ENCODE results near the gene GRM8.

DNA sequence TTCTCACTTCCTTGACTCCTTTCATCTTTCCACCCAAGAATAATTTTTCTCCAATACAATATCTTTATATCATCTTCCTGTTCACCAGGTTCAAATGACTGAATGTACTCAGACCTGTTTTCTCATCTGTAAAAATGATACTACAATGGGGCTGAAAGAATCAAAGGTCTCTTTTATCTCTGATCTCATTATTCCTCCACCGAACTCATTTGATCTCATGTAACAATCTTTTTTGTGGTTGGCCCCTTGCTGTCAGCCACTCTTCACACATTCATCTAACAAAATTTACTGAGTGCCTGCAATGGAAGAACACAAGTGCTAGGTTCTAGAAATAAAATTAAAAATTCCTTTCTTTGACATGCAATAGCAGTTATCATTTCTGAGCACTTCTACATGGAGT lies 65.0 kb downstream of the GRM8 start:
- TF ChIP-seq CTCF (optimal IDR thresholded peaks at IDR 0.05 in 1 of 3, IDR thresholded peaks at IDR 0.05 in 1 of 3, conservative IDR thresholded peaks at IDR 0.05 in 1 of 3; ENCODE audit: extremely low read depth in 1 of 3, insufficient read depth in 2 of 3, low read length in 3 of 3) (no peak), EZH2 (IDR thresholded peaks at IDR 0.05; ENCODE audit: low read length) (no peak)
